ENCODE results near the gene GABRR1. TPM values are rescaled to one million over a fixed set of nuclear protein-coding genes. Genes with fewer than 3 reads are reported as not detected.

GABRR1 gene
- total and polyA plus RNA-seq, 2 of the 13 experiments (the other 11 are each of a cell fraction or from before 2014, with no cell fraction given): not detected

DNA sequence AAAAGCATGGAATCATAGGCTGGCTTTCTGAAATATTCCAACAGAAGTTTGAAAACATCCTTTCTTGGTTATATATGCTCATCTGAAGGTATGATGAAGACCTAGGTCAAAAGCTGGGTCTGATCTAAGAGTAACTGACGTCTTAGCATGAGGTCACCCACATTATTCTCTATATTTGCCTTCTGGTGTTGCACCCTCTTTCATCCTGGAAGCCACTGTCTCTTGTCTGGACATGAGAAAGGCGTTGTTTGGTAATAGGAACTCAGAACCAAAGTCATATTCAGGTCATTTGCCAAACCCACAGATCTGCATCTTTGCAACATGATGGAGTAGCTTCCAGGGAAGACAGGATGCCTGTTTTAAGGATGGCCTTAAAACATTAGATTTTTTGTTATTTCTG is 17.6 kb downstream of the GABRR1 start:
- CTCF ChIA-PET (ENCODE audit: low intra/inter-chr PET ratio, low total read pairs): no interaction called here

More for the DNA sequence above, 17.6 kb downstream of the GABRR1 start:
- Histone ChIP-seq H3K36me3 (replicated peaks in 1 of 2; ENCODE audit: control insufficient read depth in 1 of 2, insufficient read depth in 2 of 2, low read length in 2 of 2) (no peaks in the 10 kb centered on the region), H2AFZ (ENCODE audit: low read length) (no peak overlapping the region), H3K79me2 (ENCODE audit: insufficient read depth, low read length) (no peaks in the 10 kb centered on the region), H3K4me2 (ENCODE audit: low read depth, low read length) (no peak overlapping the region), H3K27ac (ENCODE audit: extremely low read length, insufficient read depth, low read length) (no peak overlapping the region), H3K4me3 (replicated peaks in 1 of 3; ENCODE audit: insufficient read depth in 1 of 3, low read depth in 2 of 3, low read length in 3 of 3) (no peak overlapping the region), H3K9ac (ENCODE audit: insufficient read depth, low read depth, low read length) (no peak overlapping the region), H4K20me1 (ENCODE audit: insufficient read depth, low read length) (no peaks in the 10 kb centered on the region), H3K9me3 (ENCODE audit: low read length) (peaks cover 6% of the 10 kb centered on the region; the same call in 1 of the 2 replicates), H3K4me1 (ENCODE audit: insufficient read depth, low read length) (no peaks in the 10 kb centered on the region), H3K27me3 (ENCODE audit: control insufficient read depth in 1 of 2, insufficient read depth in 2 of 2, low read length in 2 of 2) (peaks cover 0 to 3% of the 10 kb centered on the region in 2 experiments; a peak in 1 of 5 replicates)
- no TSS peak for BruUV-seq (replicated peaks)
- WGBS (ENCODE audit: low lambda C conversion rate): 0% methylated on average over 2 of the region's 2 CpGs
- ATAC-seq: no peak
- in situ Hi-C loops (cut with HindIII; ENCODE audit: extremely low pct_ligation_motif_present, low pct_unique_long_range_greater_than_20kb) (no loop called here), intact Hi-C loops (cut with micrococcal nuclease; ENCODE audit: unreplicated experiment) (no loop called here)
- POLR2A ChIA-PET: no interaction called here
- TF ChIP-seq NRL (CRISPR knock-in tag; IDR thresholded peaks at IDR 0.05; ENCODE audit: borderline replicate concordance) (no peak), ZNF264 (CRISPR knock-in tag; IDR thresholded peaks at IDR 0.05) (no peak), ZNF724P (CRISPR knock-in tag; IDR thresholded peaks at IDR 0.05; ENCODE audit: borderline replicate concordance) (no peak), POGZ (CRISPR knock-in tag; IDR thresholded peaks at IDR 0.05) (no peak), PHF21A (CRISPR knock-in tag; IDR thresholded peaks at IDR 0.05) (no peak)
- TF ChIP-seq, protein P1, sequence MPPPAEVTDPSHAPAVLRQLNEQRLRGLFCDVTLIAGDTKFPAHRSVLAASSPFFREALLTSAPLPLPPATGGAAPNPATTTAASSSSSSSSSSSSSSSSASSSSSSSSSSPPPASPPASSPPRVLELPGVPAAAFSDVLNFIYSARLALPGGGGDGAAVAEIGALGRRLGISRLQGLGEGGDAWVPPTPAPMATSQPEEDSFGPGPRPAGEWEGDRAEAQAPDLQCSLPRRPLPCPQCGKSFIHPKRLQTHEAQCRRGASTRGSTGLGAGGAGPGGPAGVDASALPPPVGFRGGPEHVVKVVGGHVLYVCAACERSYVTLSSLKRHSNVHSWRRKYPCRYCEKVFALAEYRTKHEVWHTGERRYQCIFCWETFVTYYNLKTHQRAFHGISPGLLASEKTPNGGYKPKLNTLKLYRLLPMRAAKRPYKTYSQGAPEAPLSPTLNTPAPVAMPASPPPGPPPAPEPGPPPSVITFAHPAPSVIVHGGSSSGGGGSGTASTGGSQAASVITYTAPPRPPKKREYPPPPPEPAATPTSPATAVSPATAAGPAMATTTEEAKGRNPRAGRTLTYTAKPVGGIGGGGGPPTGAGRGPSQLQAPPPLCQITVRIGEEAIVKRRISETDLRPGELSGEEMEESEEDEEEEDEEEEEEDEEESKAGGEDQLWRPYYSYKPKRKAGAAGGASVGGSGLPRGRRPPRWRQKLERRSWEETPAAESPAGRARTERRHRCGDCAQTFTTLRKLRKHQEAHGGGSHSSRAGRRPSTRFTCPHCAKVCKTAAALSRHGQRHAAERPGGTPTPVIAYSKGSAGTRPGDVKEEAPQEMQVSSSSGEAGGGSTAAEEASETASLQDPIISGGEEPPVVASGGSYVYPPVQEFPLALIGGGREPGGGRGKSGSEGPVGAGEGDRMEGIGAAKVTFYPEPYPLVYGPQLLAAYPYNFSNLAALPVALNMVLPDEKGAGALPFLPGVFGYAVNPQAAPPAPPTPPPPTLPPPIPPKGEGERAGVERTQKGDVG (CRISPR knock-in tag; IDR thresholded peaks at IDR 0.05; ENCODE audit: borderline replicate concordance): no peak
- TF ChIP-seq, protein P2, sequence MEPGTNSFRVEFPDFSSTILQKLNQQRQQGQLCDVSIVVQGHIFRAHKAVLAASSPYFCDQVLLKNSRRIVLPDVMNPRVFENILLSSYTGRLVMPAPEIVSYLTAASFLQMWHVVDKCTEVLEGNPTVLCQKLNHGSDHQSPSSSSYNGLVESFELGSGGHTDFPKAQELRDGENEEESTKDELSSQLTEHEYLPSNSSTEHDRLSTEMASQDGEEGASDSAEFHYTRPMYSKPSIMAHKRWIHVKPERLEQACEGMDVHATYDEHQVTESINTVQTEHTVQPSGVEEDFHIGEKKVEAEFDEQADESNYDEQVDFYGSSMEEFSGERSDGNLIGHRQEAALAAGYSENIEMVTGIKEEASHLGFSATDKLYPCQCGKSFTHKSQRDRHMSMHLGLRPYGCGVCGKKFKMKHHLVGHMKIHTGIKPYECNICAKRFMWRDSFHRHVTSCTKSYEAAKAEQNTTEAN (CRISPR knock-in tag; conservative IDR thresholded peaks at IDR 0.05): no peak
- TF ChIP-seq, protein P3, sequence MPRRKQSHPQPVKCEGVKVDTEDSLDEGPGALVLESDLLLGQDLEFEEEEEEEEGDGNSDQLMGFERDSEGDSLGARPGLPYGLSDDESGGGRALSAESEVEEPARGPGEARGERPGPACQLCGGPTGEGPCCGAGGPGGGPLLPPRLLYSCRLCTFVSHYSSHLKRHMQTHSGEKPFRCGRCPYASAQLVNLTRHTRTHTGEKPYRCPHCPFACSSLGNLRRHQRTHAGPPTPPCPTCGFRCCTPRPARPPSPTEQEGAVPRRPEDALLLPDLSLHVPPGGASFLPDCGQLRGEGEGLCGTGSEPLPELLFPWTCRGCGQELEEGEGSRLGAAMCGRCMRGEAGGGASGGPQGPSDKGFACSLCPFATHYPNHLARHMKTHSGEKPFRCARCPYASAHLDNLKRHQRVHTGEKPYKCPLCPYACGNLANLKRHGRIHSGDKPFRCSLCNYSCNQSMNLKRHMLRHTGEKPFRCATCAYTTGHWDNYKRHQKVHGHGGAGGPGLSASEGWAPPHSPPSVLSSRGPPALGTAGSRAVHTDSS (CRISPR knock-in tag; conservative IDR thresholded peaks at IDR 0.05): no peak
- no peak for FAIRE-seq
- no peak for DNase-seq (ENCODE audit: low spot score)
